ENCODE measurements around the gene TMPRSS9. TPM values are rescaled to one million over a fixed set of nuclear protein-coding genes. Genes with fewer than 3 reads are reported as not detected.

Gene TMPRSS9
- total and polyA plus RNA-seq, 10 donors: 0.70 to 4.3 (median 2.7) TPM

GRCh38 chr19:2330632-2331284 is 29.3 kb upstream of the TMPRSS9 start:
- H3K27me3 ChIP-seq (replicated peaks in 1 of 7): no peaks in the 10 kb centered on the region
- H3K9me3 ChIP-seq: no peaks in the 10 kb centered on the region
- intact Hi-C loops (cut with DNase I; ENCODE audit: low total_unique reads): no loop called here
- 59 to 83% (median 73%) methylated on average over 18 to 20 of the region's 20 CpGs for WGBS, 5 donors
- no peak for DNase-seq
- peak overlapping the region in 4 of 8 donors; percentile 84 to 92 (median 84) for H3K27ac ChIP-seq
- H3K4me1 ChIP-seq: peaks cover 32 to 84% (median 75%) of the 10 kb centered on the region in 6 donors
- H3K36me3 ChIP-seq: peaks cover 0 to 19% (median 3%) of the 10 kb centered on the region in 6 donors
- TF ChIP-seq POLR2AphosphoS5 (IDR thresholded peaks at IDR 0.05): no peak
- no peak for TF ChIP-seq CTCF (IDR thresholded peaks at IDR 0.05 in 8 of 11, conservative IDR thresholded peaks at IDR 0.05 in 3 of 11)
- TF ChIP-seq POLR2A (IDR thresholded peaks at IDR 0.05): no peak
- no peak overlapping the region for H3K4me3 ChIP-seq

GRCh38 chr19:2331601-2332246 is 28.3 kb upstream of the TMPRSS9 start:
- 58 to 75% (median 64%) methylated on average over 11 to 12 of the region's 12 CpGs for WGBS, 5 donors
- H3K27ac ChIP-seq: peak overlapping the region; percentile 21 to 92 (median 83)

GRCh38 chr19:2332341-2333026 is 27.6 kb upstream of the TMPRSS9 start:
- intact Hi-C loops (cut with DNase I; ENCODE audit: low total_unique reads): no loop called here
- Histone ChIP-seq H3K27ac (peak overlapping the region; percentile 21 to 92 (median 83)), H3K27me3 (replicated peaks in 1 of 7) (no peaks in the 10 kb centered on the region), H3K4me1 (peaks cover 24 to 67% (median 58%) of the 10 kb centered on the region in 6 donors), H3K9me3 (no peaks in the 10 kb centered on the region), H3K36me3 (peaks cover 0 to 12% (median 4%) of the 10 kb centered on the region in 6 donors), H3K4me3 (peak overlapping the region in 3 of 8 donors; percentile 10 to 58 (median 23))
- TF ChIP-seq CTCF (IDR thresholded peaks at IDR 0.05 in 8 of 11, conservative IDR thresholded peaks at IDR 0.05 in 3 of 11) (no peak), POLR2AphosphoS5 (IDR thresholded peaks at IDR 0.05) (peak; percentile 83 to 93 (median 89)), POLR2A (IDR thresholded peaks at IDR 0.05) (peak in 1 of 3 donors; percentile 61)
- 27 to 52% (median 39%) methylated on average over 14 to 17 of the region's 17 CpGs for WGBS, 5 donors
- DNase-seq: peak; percentile 93

More at GRCh38 chr19:2331601-2332246, 28.3 kb upstream of the TMPRSS9 start:
- TF ChIP-seq POLR2AphosphoS5 (IDR thresholded peaks at IDR 0.05) (no peak), POLR2A (IDR thresholded peaks at IDR 0.05) (no peak), CTCF (IDR thresholded peaks at IDR 0.05 in 8 of 11, conservative IDR thresholded peaks at IDR 0.05 in 3 of 11) (no peak)
- H3K4me3 ChIP-seq: peak overlapping the region in 1 of 8 donors; percentile 58
- H3K9me3 ChIP-seq: no peaks in the 10 kb centered on the region
- no peak for DNase-seq
- intact Hi-C loops (cut with DNase I; ENCODE audit: low total_unique reads): no loop called here
- peaks cover 0 to 9% (median 2%) of the 10 kb centered on the region in 6 donors for H3K36me3 ChIP-seq
- no peaks in the 10 kb centered on the region for H3K27me3 ChIP-seq (replicated peaks in 1 of 7)
- peaks cover 30 to 75% (median 66%) of the 10 kb centered on the region in 6 donors for H3K4me1 ChIP-seq
